Colonic mucosa (tissue), 4 donors: Measurements from ENCODE around the gene RAD18. TPM values are rescaled to one million over a fixed set of nuclear protein-coding genes. Genes with fewer than 3 reads are reported as not detected.

Source experiments
- DNase-seq: peaks from one replicate; pipeline ENCODE4 v3.0.0-alpha.2; 2020
- H3K27ac ChIP-seq: fragments of 200-600 bp; one replicate; pipeline ENCODE4 v1.8.0; 2021
- H3K27me3 ChIP-seq: fragments of 200-600 bp; one replicate; pipeline ENCODE4 v1.8.0; 2021
- H3K36me3 ChIP-seq: fragments of 200-600 bp; one replicate; pipeline ENCODE4 v1.8.0; 2021
- H3K4me1 ChIP-seq: fragments of 200-600 bp; one replicate; pipeline ENCODE4 v1.8.0; 2021; ENCODE audit warnings: mild to moderate bottlenecking
- H3K4me3 ChIP-seq: fragments of 200-600 bp; one replicate; pipeline ENCODE4 v1.8.0; 2021
- H3K9ac ChIP-seq, 2 donors: one replicate each; pipeline ENCODE4 v1.7.0; 2013; ENCODE audit warnings: control low read depth in 2 of 2, low read depth in 2 of 2, low read length in 2 of 2
- H3K9me3 ChIP-seq: fragments of 200-600 bp; one replicate; pipeline ENCODE4 v1.8.0; 2021
- intact Hi-C: fragments of 100-400 bp; cut with DNase I; formaldehyde crosslinking; loops from one replicate; pipeline ENCODE4 v1.14.1; 2022
- total RNA-seq, 2 donors: library from RNA; stranded (reverse); fragmentation: NEBNext Ultra II Directional in 1 of 2; extraction: Animal tissue kit (Norgen Biotek cat#: 25700) in 1 of 2; gene quantifications; one replicate each; pipeline ENCODE4 v1.2.1, GENCODE V29; 2021
- TF ChIP-seq, protein P1 (sequence below): fragments of 200-600 bp; IDR thresholded peaks from one replicate; pipeline ENCODE4 v1.8.0; 2022; ENCODE audit warnings: antibody characterized with exemption, mild to moderate bottlenecking
- donor health status: healthy.
- donor health status: DM: no; HTN: no; CAD: no.
- donor health status: DM: no; HTN: no; CAD: no.

Gene RAD18
- total RNA-seq, 2 donors from 2014 or later: 12.2 to 25.9 TPM

DNA sequence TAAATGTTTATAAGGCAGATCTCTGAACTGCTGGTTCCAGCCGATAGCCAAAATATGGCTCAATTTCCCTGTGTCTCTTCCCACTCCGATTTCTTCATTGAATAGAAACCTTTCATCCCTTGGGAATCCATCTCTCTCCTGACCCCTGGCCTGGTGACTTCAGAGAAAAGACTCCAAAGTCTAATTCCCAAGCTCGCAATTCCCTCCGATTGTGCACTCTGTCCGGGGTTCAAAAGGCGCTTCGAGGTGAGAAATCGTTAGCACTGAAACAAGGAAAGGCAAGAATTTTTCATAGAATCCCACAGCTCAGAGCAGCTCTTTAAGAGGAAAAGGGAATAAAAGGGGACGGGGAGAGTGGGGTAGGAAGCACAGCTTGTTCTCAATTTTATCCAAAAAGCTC lies 18.4 kb upstream of the RAD18 start:
- Histone ChIP-seq H3K9me3 (no peaks in the 10 kb centered on the region), H3K4me1 (no peaks in the 10 kb centered on the region), H3K36me3 (no peaks in the 10 kb centered on the region), H3K27me3 (no peaks in the 10 kb centered on the region), H3K9ac (no peak overlapping the region), H3K4me3 (no peak overlapping the region), H3K27ac (no peak overlapping the region)
- intact Hi-C loops: no loop called here
- no peak for DNase-seq
- TF ChIP-seq, protein P1, sequence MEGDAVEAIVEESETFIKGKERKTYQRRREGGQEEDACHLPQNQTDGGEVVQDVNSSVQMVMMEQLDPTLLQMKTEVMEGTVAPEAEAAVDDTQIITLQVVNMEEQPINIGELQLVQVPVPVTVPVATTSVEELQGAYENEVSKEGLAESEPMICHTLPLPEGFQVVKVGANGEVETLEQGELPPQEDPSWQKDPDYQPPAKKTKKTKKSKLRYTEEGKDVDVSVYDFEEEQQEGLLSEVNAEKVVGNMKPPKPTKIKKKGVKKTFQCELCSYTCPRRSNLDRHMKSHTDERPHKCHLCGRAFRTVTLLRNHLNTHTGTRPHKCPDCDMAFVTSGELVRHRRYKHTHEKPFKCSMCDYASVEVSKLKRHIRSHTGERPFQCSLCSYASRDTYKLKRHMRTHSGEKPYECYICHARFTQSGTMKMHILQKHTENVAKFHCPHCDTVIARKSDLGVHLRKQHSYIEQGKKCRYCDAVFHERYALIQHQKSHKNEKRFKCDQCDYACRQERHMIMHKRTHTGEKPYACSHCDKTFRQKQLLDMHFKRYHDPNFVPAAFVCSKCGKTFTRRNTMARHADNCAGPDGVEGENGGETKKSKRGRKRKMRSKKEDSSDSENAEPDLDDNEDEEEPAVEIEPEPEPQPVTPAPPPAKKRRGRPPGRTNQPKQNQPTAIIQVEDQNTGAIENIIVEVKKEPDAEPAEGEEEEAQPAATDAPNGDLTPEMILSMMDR: no peak

DNA sequence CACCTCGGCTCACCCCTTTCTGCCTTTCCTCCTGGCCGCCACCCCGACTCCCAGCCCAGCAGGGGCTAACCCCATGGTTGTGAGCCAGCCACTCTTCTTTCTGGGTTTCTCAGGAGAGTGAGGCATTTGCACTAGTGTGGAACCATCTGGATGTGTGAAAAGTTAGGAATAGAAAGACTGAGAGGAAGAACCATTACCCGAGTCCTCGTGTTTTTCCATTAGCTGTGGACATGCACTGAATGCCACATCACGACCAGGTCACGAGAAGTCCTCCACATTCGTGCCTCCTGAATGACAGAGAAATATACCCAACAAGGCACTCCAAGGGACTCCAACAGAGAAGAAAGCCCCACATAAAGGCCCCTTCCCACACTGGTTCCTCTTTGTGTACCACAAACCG lies 18.0 kb upstream of the RAD18 start:
- no peak overlapping the region for H3K4me3 ChIP-seq
- TF ChIP-seq, protein P1: no peak
- H3K27ac ChIP-seq: no peak overlapping the region
- no peak overlapping the region for H3K9ac ChIP-seq
- no peaks in the 10 kb centered on the region for H3K4me1 ChIP-seq
- H3K36me3 ChIP-seq: no peaks in the 10 kb centered on the region
- no peak for DNase-seq
- intact Hi-C loops: no loop called here
- no peaks in the 10 kb centered on the region for H3K9me3 ChIP-seq
- no peaks in the 10 kb centered on the region for H3K27me3 ChIP-seq

DNA sequence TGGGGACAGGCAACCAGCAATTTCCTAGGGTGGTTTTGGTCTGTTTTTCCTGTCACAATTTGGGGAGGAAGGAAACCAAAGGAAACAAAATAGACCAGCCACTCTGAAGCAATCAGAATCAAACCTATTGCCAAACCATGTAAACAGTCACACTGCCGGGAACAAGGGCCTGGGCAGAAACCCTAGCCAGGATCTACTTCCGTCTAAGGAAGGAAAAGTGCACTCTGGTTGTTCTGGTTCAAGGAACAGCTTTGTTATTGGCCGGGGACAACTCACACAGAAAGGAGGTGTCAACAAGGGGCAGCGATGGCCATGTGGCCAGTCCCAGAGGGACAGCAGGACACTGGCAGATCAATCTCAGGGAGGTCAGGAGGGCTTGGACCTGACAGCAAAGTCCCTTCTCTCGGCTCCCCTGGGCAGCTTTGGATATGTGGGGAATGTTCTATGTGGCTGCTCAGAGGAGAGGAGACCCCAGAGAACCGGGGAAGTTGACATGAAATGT lies 17.5 kb upstream of the RAD18 start:
- Histone ChIP-seq H3K9me3 (no peaks in the 10 kb centered on the region), H3K27me3 (no peaks in the 10 kb centered on the region), H3K4me1 (no peaks in the 10 kb centered on the region), H3K27ac (no peak overlapping the region), H3K4me3 (no peak overlapping the region), H3K36me3 (no peaks in the 10 kb centered on the region), H3K9ac (no peak overlapping the region)
- TF ChIP-seq, protein P1: no peak
- no peak for DNase-seq
- intact Hi-C loops: no loop called here

DNA sequence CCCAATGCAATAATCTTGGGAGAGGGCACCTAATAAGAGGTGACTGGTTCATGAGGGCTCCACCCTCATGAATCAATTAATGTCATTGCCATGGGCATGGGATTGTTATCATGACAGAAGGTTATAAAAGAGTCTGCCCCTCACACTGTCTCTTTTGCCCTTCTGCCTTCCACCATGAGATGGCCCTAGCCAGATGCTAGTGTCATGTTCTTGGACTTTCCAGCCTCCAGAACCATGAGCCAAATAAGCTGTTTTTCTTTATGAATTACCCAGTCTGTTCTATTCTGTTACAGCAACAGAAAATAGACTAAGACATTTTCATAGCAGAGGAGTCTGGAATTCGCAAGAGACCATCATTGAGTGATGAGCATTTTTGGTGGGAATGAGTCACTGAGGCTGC lies 16.0 kb upstream of the RAD18 start:
- no peak overlapping the region for H3K9ac ChIP-seq
- no peaks in the 10 kb centered on the region for H3K36me3 ChIP-seq
- H3K27me3 ChIP-seq: no peaks in the 10 kb centered on the region
- H3K4me3 ChIP-seq: no peak overlapping the region
- no peak overlapping the region for H3K27ac ChIP-seq
- intact Hi-C loops: no loop called here
- DNase-seq: no peak
- H3K9me3 ChIP-seq: no peaks in the 10 kb centered on the region
- TF ChIP-seq, protein P1: no peak
- H3K4me1 ChIP-seq: no peaks in the 10 kb centered on the region

DNA sequence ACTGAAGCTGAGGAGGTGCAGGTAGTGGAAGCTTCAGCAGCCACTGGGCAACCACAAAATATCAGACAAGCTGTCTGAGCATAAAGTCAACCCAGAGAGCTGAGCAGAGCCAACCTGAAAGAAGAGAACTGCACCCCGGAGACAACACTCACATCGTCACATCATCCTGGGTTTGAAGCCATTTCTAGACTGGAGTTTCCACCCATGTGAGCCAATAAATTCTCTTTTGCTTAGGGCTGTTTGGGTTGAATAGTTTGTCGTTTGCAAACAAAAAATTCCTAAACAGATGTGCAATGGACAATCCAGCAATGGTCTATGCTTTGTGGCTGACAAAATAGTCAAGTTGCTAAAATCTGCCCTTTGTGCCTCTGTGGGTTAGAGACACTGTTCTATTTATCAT lies 15.3 kb upstream of the RAD18 start:
- Histone ChIP-seq H3K9ac (no peak overlapping the region), H3K27me3 (no peaks in the 10 kb centered on the region), H3K27ac (no peak overlapping the region), H3K4me1 (no peaks in the 10 kb centered on the region), H3K9me3 (no peaks in the 10 kb centered on the region), H3K4me3 (no peak overlapping the region), H3K36me3 (no peaks in the 10 kb centered on the region)
- no peak for DNase-seq
- intact Hi-C loops: no loop called here
- TF ChIP-seq, protein P1: no peak
